ENCODE results near the gene KRTAP4-5.
"Not testable (repeated sequence)": the region's sequence is repeated elsewhere in the genome, so short reads cannot be mapped to it uniquely, and the experiment has no call there.

KRTAP4-5 gene

DNA sequence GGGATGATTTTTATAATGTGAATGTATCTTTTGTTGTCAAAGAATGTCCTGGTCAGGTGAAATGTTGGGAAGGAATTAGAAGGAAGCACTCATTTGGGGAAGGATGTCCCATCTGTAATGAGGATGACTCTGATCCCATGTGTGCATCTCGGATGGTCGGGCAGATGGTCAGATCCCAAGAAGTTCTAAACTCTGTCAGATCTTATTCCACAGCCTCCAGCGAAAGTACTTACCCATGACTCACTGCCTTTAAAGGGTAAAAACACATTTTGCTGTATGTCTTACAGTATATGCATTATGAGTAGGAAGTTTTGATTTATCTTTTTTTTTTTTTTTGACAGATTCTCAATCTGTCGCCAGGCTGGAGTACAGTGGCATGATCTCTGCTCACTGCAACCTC, 30.9 kb downstream of the KRTAP4-5 start:
- TF ChIP-seq, protein P1, sequence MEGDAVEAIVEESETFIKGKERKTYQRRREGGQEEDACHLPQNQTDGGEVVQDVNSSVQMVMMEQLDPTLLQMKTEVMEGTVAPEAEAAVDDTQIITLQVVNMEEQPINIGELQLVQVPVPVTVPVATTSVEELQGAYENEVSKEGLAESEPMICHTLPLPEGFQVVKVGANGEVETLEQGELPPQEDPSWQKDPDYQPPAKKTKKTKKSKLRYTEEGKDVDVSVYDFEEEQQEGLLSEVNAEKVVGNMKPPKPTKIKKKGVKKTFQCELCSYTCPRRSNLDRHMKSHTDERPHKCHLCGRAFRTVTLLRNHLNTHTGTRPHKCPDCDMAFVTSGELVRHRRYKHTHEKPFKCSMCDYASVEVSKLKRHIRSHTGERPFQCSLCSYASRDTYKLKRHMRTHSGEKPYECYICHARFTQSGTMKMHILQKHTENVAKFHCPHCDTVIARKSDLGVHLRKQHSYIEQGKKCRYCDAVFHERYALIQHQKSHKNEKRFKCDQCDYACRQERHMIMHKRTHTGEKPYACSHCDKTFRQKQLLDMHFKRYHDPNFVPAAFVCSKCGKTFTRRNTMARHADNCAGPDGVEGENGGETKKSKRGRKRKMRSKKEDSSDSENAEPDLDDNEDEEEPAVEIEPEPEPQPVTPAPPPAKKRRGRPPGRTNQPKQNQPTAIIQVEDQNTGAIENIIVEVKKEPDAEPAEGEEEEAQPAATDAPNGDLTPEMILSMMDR (conservative IDR thresholded peaks at IDR 0.05; ENCODE audit: low read depth, low read length): no peak
- H3K4me3 ChIP-seq (ENCODE audit: low read length): no peak overlapping the region
- no peak for DNase-seq (ENCODE audit: low read depth)

DNA sequence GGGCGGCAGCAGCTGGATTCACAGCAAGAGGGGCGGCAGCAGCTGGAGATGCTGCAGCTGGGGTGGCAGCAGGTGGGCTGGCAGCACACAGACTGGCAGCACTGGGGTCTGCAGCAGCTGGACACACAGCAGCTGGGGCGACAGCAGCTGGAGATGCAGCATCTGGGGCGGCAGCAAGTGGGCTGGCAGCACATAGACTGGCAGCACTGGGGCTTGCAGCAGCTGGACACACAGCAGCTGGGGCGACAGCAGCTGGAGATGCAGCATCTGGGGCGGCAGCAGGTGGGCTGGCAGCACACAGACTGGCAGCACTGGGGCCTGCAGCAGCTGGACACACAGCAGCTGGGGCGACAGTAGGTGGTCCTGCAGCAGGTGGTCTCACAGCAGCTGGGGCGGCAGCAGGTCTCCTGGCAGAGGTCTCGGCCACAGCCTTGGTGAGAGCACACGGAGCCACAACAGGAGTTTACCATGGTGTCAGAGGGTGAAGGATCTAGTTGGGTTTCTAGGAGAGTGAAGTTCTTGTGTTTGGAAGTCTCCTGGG, 31.7 kb downstream of the KRTAP4-5 start, which contains the start of gene KRTAP4-11:
Gene KRTAP4-11, minus strand, starts transcription at position 528 of the 541 bp plus-strand sequence. Its CDS starts 58 bp downstream, at position 470.
- not testable (repeated sequence) for H3K4me3 ChIP-seq (ENCODE audit: low read length); DNase-seq (ENCODE audit: low read depth)

DNA sequence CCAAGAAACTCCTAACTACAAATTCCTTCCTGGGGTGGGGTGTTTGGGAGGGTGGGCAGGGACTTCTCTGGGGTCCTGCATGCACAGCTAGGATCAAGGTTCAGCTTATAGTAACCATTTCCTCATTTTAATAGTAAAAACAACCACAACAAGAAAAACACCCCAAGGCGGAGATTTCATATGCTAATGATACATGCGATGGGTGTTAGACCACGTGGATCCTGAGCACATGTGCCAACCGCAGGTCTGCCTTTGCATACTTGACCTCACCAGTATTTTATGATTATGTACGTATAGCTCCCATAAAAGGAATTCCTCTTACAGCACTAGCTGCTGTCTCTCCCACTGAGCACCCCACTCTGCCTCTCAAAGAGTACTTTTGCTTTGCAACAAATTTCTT, 33.3 kb downstream of the KRTAP4-5 start:
- TF ChIP-seq, protein P1 (conservative IDR thresholded peaks at IDR 0.05; ENCODE audit: low read depth, low read length): no peak
- no peak for DNase-seq (ENCODE audit: low read depth)

DNA sequence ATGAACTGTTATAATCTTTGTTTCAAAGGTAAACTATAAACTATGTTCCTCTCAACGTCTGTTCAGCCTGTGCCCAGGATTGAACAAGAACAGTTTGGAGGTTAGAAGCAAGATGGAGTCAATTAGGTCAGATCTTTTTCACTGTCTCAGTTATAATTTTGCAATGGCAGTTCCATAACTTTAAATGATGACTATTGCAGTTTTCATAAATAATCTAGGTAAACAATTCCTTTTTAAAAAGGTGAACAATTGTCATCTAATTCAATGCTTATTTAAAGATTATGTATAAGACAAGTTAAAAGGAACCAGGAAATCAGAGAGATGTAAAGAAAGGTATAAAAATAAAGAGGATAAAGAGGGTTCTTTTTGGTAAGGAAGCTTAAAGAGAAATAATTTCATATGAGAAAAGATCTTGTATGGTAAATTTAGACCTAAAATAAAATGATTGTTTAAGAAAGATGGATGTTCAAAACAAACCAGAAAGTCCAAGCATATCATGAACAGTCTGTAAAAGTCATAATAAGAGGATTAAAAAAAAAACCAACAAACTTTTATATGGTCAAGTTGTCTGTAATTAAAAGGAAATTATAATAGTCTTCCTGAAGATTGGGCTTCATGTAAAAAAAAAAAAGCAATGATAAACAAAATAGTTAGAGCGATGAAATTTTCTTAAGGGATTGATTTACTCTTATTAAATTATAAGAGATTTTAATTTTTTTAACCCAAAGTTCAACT, 38.3 kb downstream of the KRTAP4-5 start:
- DNase-seq (ENCODE audit: low read depth): no peak
- H3K4me3 ChIP-seq (ENCODE audit: low read length): no peak overlapping the region
- TF ChIP-seq, protein P1 (conservative IDR thresholded peaks at IDR 0.05; ENCODE audit: low read depth, low read length): no peak

More for the DNA sequence above, 33.3 kb downstream of the KRTAP4-5 start:
- H3K4me3 ChIP-seq (ENCODE audit: low read length): no peak overlapping the region

DNA sequence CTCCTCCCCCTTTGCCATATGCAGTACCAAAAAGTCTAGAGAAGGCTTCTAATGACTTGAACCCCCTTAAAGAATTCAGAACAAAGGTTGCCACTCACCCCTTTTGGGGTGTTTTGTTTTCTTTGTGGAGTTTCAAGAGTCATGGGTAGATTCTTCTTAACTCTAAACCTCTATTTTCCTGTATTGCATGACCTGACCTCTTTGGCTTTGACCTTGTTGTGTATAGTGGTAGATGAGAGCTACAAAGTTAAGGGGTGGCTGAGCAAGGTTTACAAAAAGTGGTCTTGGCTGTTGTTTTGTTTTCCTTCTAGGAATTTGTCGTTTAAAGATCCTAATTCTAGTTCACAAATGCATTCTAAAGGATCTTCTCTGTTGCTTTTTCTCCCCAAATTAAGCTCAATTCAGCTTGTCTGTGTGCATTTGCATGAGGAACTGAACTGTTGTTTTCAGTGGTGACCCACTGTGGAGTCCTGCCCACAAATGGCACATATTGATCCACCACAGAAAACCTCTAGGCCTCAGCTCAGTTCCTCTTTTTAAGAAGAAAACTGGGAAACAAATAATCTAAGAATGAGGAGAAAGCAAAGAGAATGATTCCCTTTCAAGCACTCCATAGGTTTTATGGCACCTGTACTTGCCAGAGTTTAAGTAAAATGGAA, 40.8 kb downstream of the KRTAP4-5 start:
- not testable (repeated sequence) for DNase-seq (ENCODE audit: low read depth); H3K4me3 ChIP-seq (ENCODE audit: low read length)

DNA sequence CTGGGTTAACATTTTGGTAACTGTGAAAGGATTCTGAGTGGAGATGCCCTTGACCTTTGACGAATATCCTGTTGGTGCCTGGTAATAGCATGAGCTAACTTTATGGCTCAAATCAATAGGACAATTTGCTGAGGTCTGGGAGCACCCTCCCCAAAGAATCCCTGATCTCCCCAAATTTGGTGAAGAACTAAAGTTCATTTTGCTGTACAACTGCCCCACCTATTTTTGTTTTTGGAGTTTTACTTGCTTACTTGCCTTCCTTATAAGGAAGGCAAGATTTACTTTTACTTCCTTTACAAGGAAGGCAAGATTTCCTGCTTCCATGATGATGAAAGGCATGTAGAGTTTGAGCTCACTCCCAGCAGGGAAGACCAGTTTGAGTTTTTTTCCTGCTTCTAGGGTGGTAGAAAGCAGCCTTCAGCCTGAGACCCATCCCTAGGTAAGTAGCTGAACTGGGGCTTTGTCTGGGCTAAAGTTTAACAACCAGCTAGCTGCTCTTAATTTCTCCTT, 41.6 kb downstream of the KRTAP4-5 start:
- DNase-seq (ENCODE audit: low read depth): no peak
- TF ChIP-seq, protein P1 (conservative IDR thresholded peaks at IDR 0.05; ENCODE audit: low read depth, low read length): no peak
- no peak overlapping the region for H3K4me3 ChIP-seq (ENCODE audit: low read length)

DNA sequence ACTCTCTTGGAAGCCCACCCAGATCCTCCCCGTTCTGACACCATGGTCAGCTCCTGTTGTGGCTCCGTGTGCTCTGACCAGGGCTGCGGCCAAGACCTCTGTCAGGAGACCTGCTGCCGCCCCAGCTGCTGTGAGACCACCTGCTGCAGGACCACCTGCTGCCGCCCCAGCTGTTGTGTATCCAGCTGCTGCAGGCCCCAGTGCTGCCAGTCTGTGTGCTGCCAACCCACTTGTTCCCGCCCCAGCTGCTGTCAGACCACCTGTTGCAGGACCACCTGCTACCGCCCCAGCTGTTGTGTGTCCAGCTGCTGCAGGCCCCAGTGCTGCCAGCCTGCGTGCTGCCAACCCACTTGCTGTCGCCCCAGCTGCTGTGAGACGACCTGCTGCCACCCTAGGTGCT, 44.3 kb downstream of the KRTAP4-5 start, which contains the start of gene KRTAP4-9:
Gene KRTAP4-9, plus strand, starts transcription at position 43 of the 400 bp plus-strand sequence. Its CDS starts 0 bp downstream, at position 43.
- H3K4me3 ChIP-seq (ENCODE audit: low read length); DNase-seq (ENCODE audit: low read depth): not testable (repeated sequence)

DNA sequence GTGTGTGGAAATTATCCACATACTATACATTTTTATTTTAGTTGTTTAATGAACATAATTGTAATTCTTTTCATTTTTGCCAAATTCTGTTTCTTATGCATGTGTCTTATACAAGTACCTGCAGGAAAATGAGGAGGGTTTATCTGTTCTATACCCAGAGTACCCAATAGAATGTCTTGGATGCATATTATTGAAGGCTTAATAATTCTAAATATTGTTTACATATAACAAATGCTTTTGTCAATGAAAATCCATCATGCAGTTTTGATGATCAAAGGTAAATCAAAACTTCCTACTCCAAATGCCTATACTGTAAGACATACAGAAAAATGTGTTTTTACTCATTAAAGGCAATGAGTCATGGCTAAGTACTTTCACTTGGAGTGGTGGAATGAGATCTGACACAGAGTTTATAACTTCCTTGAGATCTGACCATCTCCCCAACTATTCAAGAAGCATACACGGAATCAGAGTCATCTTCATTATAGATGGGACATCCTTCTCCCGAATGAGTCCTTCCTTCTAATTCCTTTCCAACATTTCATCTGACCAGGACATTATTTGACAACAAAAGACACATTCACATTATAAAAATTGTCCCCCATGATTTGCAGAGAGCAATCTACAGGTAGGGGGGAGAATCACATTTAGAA, 45.1 kb downstream of the KRTAP4-5 start:
- not testable (repeated sequence) for DNase-seq (ENCODE audit: low read depth); H3K4me3 ChIP-seq (ENCODE audit: low read length)

Measured in retinal pigment epithelial cell (primary cell).